Breast epithelium (tissue), 3 donors: ENCODE data around the gene FRK.

Experiments used
- POLR2A ChIP-seq: fragments of 450-650 bp; IDR thresholded peaks from one replicate; pipeline ENCODE4 v1.6.1; 2016; ENCODE audit warnings: antibody characterized with exemption, mild to moderate bottlenecking, moderate library complexity
- POLR2AphosphoS5 ChIP-seq, 3 donors: sonication (generic); formaldehyde crosslinking; IDR thresholded peaks; one replicate each; pipeline ENCODE4 v1.6.1; 2017; ENCODE audit warnings: antibody characterized with exemption in 3 of 3
- TF ChIP-seq, protein P1 (sequence below), 3 donors: fragments of 450-650 bp; IDR thresholded peaks; one replicate each; pipeline ENCODE4 v1.5.1; 2016 to 2017; ENCODE audit warnings: antibody characterized with exemption in 3 of 3, mild to moderate bottlenecking in 3 of 3, moderate library complexity in 3 of 3

DNA sequence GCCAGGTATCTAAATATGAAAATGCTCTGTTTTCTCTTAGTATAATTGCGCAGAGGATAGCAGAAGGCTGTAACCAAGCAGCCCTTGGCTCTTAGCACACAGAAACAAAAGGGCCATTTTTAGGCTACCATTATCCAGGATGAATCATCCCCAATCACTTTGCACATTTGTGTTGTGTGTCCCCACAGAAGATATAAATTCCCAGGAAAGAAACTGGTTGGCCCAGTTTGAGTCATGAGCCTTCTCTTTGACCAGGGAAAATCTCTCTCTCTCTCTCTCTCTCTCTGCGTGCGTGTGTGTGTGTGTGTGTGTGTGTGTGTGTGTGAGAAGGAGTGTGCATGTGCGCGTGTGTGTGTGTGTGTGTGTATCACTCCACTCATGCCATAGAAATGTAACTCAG lies 178.5 kb downstream of the FRK start:
- TF ChIP-seq, protein P1, sequence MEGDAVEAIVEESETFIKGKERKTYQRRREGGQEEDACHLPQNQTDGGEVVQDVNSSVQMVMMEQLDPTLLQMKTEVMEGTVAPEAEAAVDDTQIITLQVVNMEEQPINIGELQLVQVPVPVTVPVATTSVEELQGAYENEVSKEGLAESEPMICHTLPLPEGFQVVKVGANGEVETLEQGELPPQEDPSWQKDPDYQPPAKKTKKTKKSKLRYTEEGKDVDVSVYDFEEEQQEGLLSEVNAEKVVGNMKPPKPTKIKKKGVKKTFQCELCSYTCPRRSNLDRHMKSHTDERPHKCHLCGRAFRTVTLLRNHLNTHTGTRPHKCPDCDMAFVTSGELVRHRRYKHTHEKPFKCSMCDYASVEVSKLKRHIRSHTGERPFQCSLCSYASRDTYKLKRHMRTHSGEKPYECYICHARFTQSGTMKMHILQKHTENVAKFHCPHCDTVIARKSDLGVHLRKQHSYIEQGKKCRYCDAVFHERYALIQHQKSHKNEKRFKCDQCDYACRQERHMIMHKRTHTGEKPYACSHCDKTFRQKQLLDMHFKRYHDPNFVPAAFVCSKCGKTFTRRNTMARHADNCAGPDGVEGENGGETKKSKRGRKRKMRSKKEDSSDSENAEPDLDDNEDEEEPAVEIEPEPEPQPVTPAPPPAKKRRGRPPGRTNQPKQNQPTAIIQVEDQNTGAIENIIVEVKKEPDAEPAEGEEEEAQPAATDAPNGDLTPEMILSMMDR (IDR thresholded peaks at IDR 0.05): no peak
- no peak for TF ChIP-seq POLR2A
- TF ChIP-seq POLR2AphosphoS5 (IDR thresholded peaks at IDR 0.05): no peak
